Colonic mucosa (tissue), 4 donors: ENCODE data around the gene FADS2. TPM values are rescaled to one million over a fixed set of nuclear protein-coding genes. Genes with fewer than 3 reads are reported as not detected.

Experiments
- DNase-seq: peaks from one replicate; pipeline ENCODE4 v3.0.0-alpha.2; 2020
- H3K27ac ChIP-seq: fragments of 200-600 bp; one replicate; pipeline ENCODE4 v1.8.0; 2021
- H3K27me3 ChIP-seq: fragments of 200-600 bp; one replicate; pipeline ENCODE4 v1.8.0; 2021
- H3K36me3 ChIP-seq: fragments of 200-600 bp; one replicate; pipeline ENCODE4 v1.8.0; 2021
- H3K4me1 ChIP-seq: fragments of 200-600 bp; one replicate; pipeline ENCODE4 v1.8.0; 2021; ENCODE audit warnings: mild to moderate bottlenecking
- H3K4me3 ChIP-seq: fragments of 200-600 bp; one replicate; pipeline ENCODE4 v1.8.0; 2021
- H3K9ac ChIP-seq, 2 donors: one replicate each; pipeline ENCODE4 v1.7.0; 2013; ENCODE audit warnings: control low read depth in 2 of 2, low read depth in 2 of 2, low read length in 2 of 2
- H3K9me3 ChIP-seq: fragments of 200-600 bp; one replicate; pipeline ENCODE4 v1.8.0; 2021
- CTCF ChIP-seq: fragments of 200-600 bp; IDR thresholded peaks from one replicate; pipeline ENCODE4 v1.8.0; 2022; ENCODE audit warnings: antibody characterized with exemption, mild to moderate bottlenecking
- intact Hi-C: fragments of 100-400 bp; cut with DNase I; formaldehyde crosslinking; loops from one replicate; pipeline ENCODE4 v1.14.1; 2022
- total RNA-seq, 2 donors: library from RNA; stranded (reverse); fragmentation: NEBNext Ultra II Directional in 1 of 2; extraction: Animal tissue kit (Norgen Biotek cat#: 25700) in 1 of 2; gene quantifications; one replicate each; pipeline ENCODE4 v1.2.1, GENCODE V29; 2021
- donor health status: healthy.
- donor health status: DM: no; HTN: no; CAD: no.
- donor health status: DM: no; HTN: no; CAD: no.

Gene FADS2
- total RNA-seq, 2 donors from 2014 or later: 13.9 to 38.6 TPM

- no peak for DNase-seq
- intact Hi-C loops: no loop called here
- Histone ChIP-seq H3K36me3 (no peaks in the 10 kb centered on the region), H3K4me1 (no peaks in the 10 kb centered on the region), H3K27ac (no peak overlapping the region), H3K9me3 (no peaks in the 10 kb centered on the region), H3K4me3 (no peak overlapping the region), H3K27me3 (no peaks in the 10 kb centered on the region), H3K9ac (no peak overlapping the region)
- TF ChIP-seq CTCF: no peak
Observed at GRCh38 chr11:61864814-61865775, 37.0 kb downstream of the FADS2 start.

GRCh38 chr11:61866231-61866957, 38.3 kb downstream of the FADS2 start:
- intact Hi-C loops: no loop called here
- H3K36me3 ChIP-seq: no peaks in the 10 kb centered on the region
- no peak overlapping the region for H3K9ac ChIP-seq
- no peak overlapping the region for H3K27ac ChIP-seq
- H3K4me1 ChIP-seq: no peaks in the 10 kb centered on the region
- H3K9me3 ChIP-seq: no peaks in the 10 kb centered on the region
- TF ChIP-seq CTCF: no peak
- DNase-seq: no peak
- H3K27me3 ChIP-seq: no peaks in the 10 kb centered on the region
- H3K4me3 ChIP-seq: no peak overlapping the region

GRCh38 chr11:61866958-61867343, 38.9 kb downstream of the FADS2 start:
- H3K9me3 ChIP-seq: no peaks in the 10 kb centered on the region
- no peaks in the 10 kb centered on the region for H3K27me3 ChIP-seq
- H3K4me1 ChIP-seq: no peaks in the 10 kb centered on the region
- no peak for TF ChIP-seq CTCF
- no peak overlapping the region for H3K9ac ChIP-seq
- intact Hi-C loops: no loop called here
- no peak for DNase-seq
- H3K36me3 ChIP-seq: no peaks in the 10 kb centered on the region
- H3K27ac ChIP-seq: no peak overlapping the region
- H3K4me3 ChIP-seq: no peak overlapping the region

GRCh38 chr11:61868571-61869428, 40.7 kb downstream of the FADS2 start:
- Histone ChIP-seq H3K27ac (no peak overlapping the region), H3K4me3 (no peak overlapping the region), H3K36me3 (no peaks in the 10 kb centered on the region), H3K9me3 (no peaks in the 10 kb centered on the region), H3K4me1 (no peaks in the 10 kb centered on the region), H3K27me3 (no peaks in the 10 kb centered on the region), H3K9ac (no peak overlapping the region)
- no peak for TF ChIP-seq CTCF
- DNase-seq: no peak
- intact Hi-C loops: no loop called here

- H3K36me3 ChIP-seq: no peaks in the 10 kb centered on the region
- H3K4me1 ChIP-seq: no peaks in the 10 kb centered on the region
- H3K4me3 ChIP-seq: no peak overlapping the region
- H3K9ac ChIP-seq: no peak overlapping the region
- intact Hi-C loops: no loop called here
- TF ChIP-seq CTCF: no peak
- no peaks in the 10 kb centered on the region for H3K27me3 ChIP-seq
- H3K9me3 ChIP-seq: no peaks in the 10 kb centered on the region
- no peak overlapping the region for H3K27ac ChIP-seq
- DNase-seq: no peak
Observed at GRCh38 chr11:61869429-61869707, 41.3 kb downstream of the FADS2 start.
